Tibial nerve (tissue), 4 donors: ENCODE data around the gene SLC25A48. TPM values are rescaled to one million over a fixed set of nuclear protein-coding genes. Genes with fewer than 3 reads are reported as not detected.
A peak's percentile ranks its signal among the peaks of the same experiment; 100 is the strongest.

Experiments used
- DNase-seq, 2 donors: peaks; one replicate each; pipeline ENCODE4 v3.0.0-alpha.2; 2019; ENCODE audit warnings: low spot score in 2 of 2
- H3K27ac ChIP-seq, 4 donors: fragments of 200-600 bp; sonication (generic) in 3 of 4; one replicate each; pipeline ENCODE4 v1.5.1; 2017 to 2019; ENCODE audit warnings: mild to moderate bottlenecking in 1 of 4
- H3K27me3 ChIP-seq, 2 donors: fragments of 200-600 bp; sonication (generic) in 1 of 2; one replicate each; pipeline versions ENCODE4 v1.5.1 to v1.6.0; 2017 to 2019
- H3K36me3 ChIP-seq, 3 donors: fragments of 200-600 bp; sonication (generic); one replicate each; pipeline ENCODE4 v1.5.1; 2018 to 2019
- H3K4me1 ChIP-seq, 4 donors: fragments of 200-600 bp; sonication (generic) in 3 of 4; one replicate each; pipeline ENCODE4 v1.5.1; 2017 to 2019
- H3K4me3 ChIP-seq, 4 donors: fragments of 200-600 bp; sonication (generic) in 3 of 4; one replicate each; pipeline ENCODE4 v1.5.1; 2017 to 2019; ENCODE audit warnings: mild to moderate bottlenecking in 1 of 4, moderate library complexity in 1 of 4
- H3K9me3 ChIP-seq, 4 donors: fragments of 200-600 bp; sonication (generic) in 3 of 4; one replicate each; pipeline ENCODE4 v1.5.1; 2017 to 2019
- EP300 ChIP-seq, 2 donors: sonication (generic); formaldehyde crosslinking; IDR thresholded peaks; one replicate each; pipeline ENCODE4 v1.6.1; 2017; ENCODE audit warnings: antibody characterized with exemption in 2 of 2, mild to moderate bottlenecking in 1 of 2
- POLR2A ChIP-seq, 2 donors: fragments of 450-650 bp; IDR thresholded peaks; one replicate each; pipeline ENCODE4 v1.6.1; 2017; ENCODE audit warnings: antibody characterized with exemption in 2 of 2, mild to moderate bottlenecking in 2 of 2, moderate library complexity in 2 of 2
- WGBS, 2 donors: methylation state at CpG; one replicate each; pipeline ENCODE4 v1.1.5; 2018; 5-methylcytosine and 5-hydroxymethylcytosine counted together
- total RNA-seq, 4 donors: library from RNA; depleted of rRNA; stranded (reverse); fragments of >200 nt; gene quantifications; one replicate each; pipeline ENCODE4 v1.1.0, GENCODE V29; 2016
- TF ChIP-seq, protein P1 (sequence below), 5 experiments: fragments of 200-600 bp in 3 of 5; fragments of 450-650 bp in 2 of 5; sonication (generic) in 3 of 5; IDR thresholded peaks; one replicate each; pipeline ENCODE4 v1.5.1; 2016 to 2019; ENCODE audit warnings: antibody characterized with exemption in 5 of 5, mild to moderate bottlenecking in 3 of 5, moderate library complexity in 2 of 5

The SLC25A48 gene
- total RNA-seq, 4 donors from 2014 or later = 59.4 to 91.2 (median 72.1) TPM

- Histone ChIP-seq H3K9me3 (no peaks in the 10 kb centered on the region), H3K27ac (peak overlapping the region in 2 of 4 donors; percentile 61 to 70), H3K4me1 (peaks cover 0 to 8% (median 0%) of the 10 kb centered on the region in 4 donors), H3K36me3 (no peaks in the 10 kb centered on the region), H3K27me3 (no peaks in the 10 kb centered on the region), H3K4me3 (no peak overlapping the region)
- TF ChIP-seq POLR2A (IDR thresholded peaks at IDR 0.05) (no peak), EP300 (IDR thresholded peaks at IDR 0.05) (no peak)
- no peak for DNase-seq
- 92 to 100% methylated on average over 2 of the region's 2 CpGs for WGBS, 2 donors
These were observed 28.3 kb downstream of the SLC25A48 start for GRCh38 chr5:135862744-135863143.

GRCh38 chr5:135864503-135865435 is 30.3 kb downstream of the SLC25A48 start:
- no peak for DNase-seq
- no peaks in the 10 kb centered on the region for H3K36me3 ChIP-seq
- TF ChIP-seq, protein P1, sequence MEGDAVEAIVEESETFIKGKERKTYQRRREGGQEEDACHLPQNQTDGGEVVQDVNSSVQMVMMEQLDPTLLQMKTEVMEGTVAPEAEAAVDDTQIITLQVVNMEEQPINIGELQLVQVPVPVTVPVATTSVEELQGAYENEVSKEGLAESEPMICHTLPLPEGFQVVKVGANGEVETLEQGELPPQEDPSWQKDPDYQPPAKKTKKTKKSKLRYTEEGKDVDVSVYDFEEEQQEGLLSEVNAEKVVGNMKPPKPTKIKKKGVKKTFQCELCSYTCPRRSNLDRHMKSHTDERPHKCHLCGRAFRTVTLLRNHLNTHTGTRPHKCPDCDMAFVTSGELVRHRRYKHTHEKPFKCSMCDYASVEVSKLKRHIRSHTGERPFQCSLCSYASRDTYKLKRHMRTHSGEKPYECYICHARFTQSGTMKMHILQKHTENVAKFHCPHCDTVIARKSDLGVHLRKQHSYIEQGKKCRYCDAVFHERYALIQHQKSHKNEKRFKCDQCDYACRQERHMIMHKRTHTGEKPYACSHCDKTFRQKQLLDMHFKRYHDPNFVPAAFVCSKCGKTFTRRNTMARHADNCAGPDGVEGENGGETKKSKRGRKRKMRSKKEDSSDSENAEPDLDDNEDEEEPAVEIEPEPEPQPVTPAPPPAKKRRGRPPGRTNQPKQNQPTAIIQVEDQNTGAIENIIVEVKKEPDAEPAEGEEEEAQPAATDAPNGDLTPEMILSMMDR (IDR thresholded peaks at IDR 0.05) = no peak
- TF ChIP-seq EP300 (IDR thresholded peaks at IDR 0.05) = no peak
- no peak for TF ChIP-seq POLR2A (IDR thresholded peaks at IDR 0.05)
- H3K4me3 ChIP-seq = no peak overlapping the region
- WGBS, 2 donors = 80 to 82% methylated on average over 3 of the region's 3 CpGs
- H3K4me1 ChIP-seq = peaks cover 0 to 8% (median 0%) of the 10 kb centered on the region in 4 donors
- peak overlapping the region in 3 of 4 donors; percentile 42 to 61 (median 55) for H3K27ac ChIP-seq
- peaks cover 0 to 7% of the 10 kb centered on the region in 2 donors for H3K27me3 ChIP-seq
- no peaks in the 10 kb centered on the region for H3K9me3 ChIP-seq

- H3K27ac ChIP-seq = peak overlapping the region in 1 of 4 donors; percentile 69
These were observed 31.6 kb downstream of the SLC25A48 start for GRCh38 chr5:135866016-135866415.

DNA sequence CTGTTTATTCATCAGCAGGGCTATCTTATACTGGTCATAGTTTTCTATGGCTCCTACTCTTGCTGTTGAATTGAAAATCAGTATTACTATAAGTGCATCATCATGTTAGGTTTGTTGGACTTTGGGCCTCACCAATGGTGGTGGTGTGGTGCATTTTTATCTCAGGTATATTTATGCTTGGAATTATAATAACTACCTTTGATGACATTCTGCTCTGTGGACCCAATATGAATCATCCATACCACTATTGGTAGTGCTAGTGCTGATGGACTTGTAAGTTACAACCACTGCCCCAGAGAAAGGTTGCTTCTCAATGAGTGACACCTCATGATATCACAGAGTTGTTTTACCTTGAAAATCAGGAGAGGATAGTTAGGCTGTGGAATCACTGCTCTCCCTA is 33.1 kb downstream of the SLC25A48 start:
- TF ChIP-seq, protein P1 (IDR thresholded peaks at IDR 0.05) = no peak
- TF ChIP-seq POLR2A (IDR thresholded peaks at IDR 0.05) (no peak), EP300 (IDR thresholded peaks at IDR 0.05) (no peak)
- Histone ChIP-seq H3K27ac (peak overlapping the region in 3 of 4 donors; percentile 28 to 52 (median 48)), H3K9me3 (no peaks in the 10 kb centered on the region), H3K36me3 (no peaks in the 10 kb centered on the region), H3K27me3 (peaks cover 0 to 7% of the 10 kb centered on the region in 2 donors), H3K4me3 (no peak overlapping the region), H3K4me1 (no peaks in the 10 kb centered on the region)
- DNase-seq = no peak

More at GRCh38 chr5:135866016-135866415, 31.6 kb downstream of the SLC25A48 start:
- H3K9me3 ChIP-seq = no peaks in the 10 kb centered on the region
- H3K36me3 ChIP-seq = no peaks in the 10 kb centered on the region
- TF ChIP-seq, protein P1 (IDR thresholded peaks at IDR 0.05) = no peak
- TF ChIP-seq POLR2A (IDR thresholded peaks at IDR 0.05) (no peak), EP300 (IDR thresholded peaks at IDR 0.05) (peak in 1 of 2 donors; percentile 51)
- DNase-seq = no peak
- H3K4me1 ChIP-seq = peaks cover 0 to 8% (median 0%) of the 10 kb centered on the region in 4 donors
- 33 to 63% methylated on average over 2 of the region's 2 CpGs for WGBS, 2 donors
- peaks cover 0 to 7% of the 10 kb centered on the region in 2 donors for H3K27me3 ChIP-seq
- no peak overlapping the region for H3K4me3 ChIP-seq

DNA sequence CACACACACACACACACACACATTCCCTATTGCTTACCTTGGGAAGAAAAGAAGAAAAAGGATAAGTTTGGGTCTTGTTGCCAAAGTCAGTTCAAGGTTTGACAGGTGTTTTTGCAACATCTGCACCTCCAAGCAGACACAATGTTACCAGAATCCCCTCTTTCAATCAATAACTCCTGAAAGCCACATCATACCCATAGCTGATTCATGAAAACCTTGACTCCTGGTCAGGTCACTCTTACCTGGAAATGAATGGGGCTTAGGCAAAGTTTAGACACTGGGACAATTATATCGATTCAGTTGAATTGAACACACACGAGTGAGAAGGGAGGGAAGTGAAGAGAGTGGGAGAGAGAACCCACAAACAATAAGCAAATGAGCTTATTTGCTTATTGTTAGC is 34.2 kb downstream of the SLC25A48 start:
- Histone ChIP-seq H3K27ac (peak overlapping the region in 1 of 4 donors; percentile 26), H3K4me1 (no peaks in the 10 kb centered on the region), H3K4me3 (no peak overlapping the region), H3K9me3 (no peaks in the 10 kb centered on the region), H3K36me3 (no peaks in the 10 kb centered on the region), H3K27me3 (peaks cover 0 to 7% of the 10 kb centered on the region in 2 donors)
- no peak for TF ChIP-seq EP300 (IDR thresholded peaks at IDR 0.05)
- TF ChIP-seq POLR2A (IDR thresholded peaks at IDR 0.05) = no peak
- DNase-seq = no peak
- WGBS, 2 donors = 41 to 54% methylated on average over 2 of the region's 2 CpGs

DNA sequence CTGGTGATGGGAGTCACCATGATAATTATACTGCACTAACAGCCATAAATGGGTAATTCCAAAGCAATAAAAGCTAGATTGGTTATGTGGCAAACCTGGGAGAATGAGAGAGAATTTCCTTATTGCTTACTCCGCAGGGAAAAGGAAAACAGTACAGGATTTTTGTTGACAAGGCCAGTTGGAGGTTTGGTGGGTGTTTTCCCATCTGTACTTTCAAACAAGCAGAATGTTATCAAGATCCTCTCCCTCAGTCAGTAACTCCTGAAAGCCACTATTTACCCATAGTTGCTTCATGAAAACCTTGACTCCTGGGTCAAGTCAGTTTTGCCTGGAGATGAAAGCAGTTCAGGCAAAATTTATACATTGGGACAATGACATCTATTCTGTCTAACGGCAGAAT is 34.8 kb downstream of the SLC25A48 start:
- no peaks in the 10 kb centered on the region for H3K9me3 ChIP-seq
- 48 to 68% methylated on average over 2 of the region's 2 CpGs for WGBS, 2 donors

More for the DNA sequence above, 34.8 kb downstream of the SLC25A48 start:
- TF ChIP-seq POLR2A (IDR thresholded peaks at IDR 0.05) (no peak), EP300 (IDR thresholded peaks at IDR 0.05) (no peak)
- TF ChIP-seq, protein P1 (IDR thresholded peaks at IDR 0.05) = no peak
- H3K36me3 ChIP-seq = no peaks in the 10 kb centered on the region
- peaks cover 0 to 7% of the 10 kb centered on the region in 2 donors for H3K27me3 ChIP-seq
- no peak for DNase-seq
- H3K4me1 ChIP-seq = no peaks in the 10 kb centered on the region
- peak overlapping the region in 1 of 4 donors; percentile 8 for H3K27ac ChIP-seq
- no peak overlapping the region for H3K4me3 ChIP-seq
